Neuronal stem cell (in vitro differentiated cells): Measurements from ENCODE around the gene PLK3.

Experiments
- DNase-seq: peaks from one replicate; pipeline ENCODE4 v3.0.0-alpha.2; 2013; ENCODE audit warnings: low spot score
- H2AFZ ChIP-seq: one replicate; pipeline ENCODE4 v1.6.1; 2013; ENCODE audit warnings: mild to moderate bottlenecking, low read length, inconsistent platforms
- H2AK5ac ChIP-seq: 2 replicates; pipeline ENCODE4 v1.6.1; 2013; ENCODE audit warnings: low read depth, mild to moderate bottlenecking, inconsistent platforms, low read length, moderate library complexity, mixed read lengths
- H2BK120ac ChIP-seq: 2 replicates; pipeline ENCODE4 v1.6.1; 2013; ENCODE audit warnings: low read depth, mild to moderate bottlenecking, inconsistent platforms, low read length, moderate library complexity, mixed read lengths
- H2BK12ac ChIP-seq: one replicate; pipeline ENCODE4 v1.6.1; 2013; ENCODE audit warnings: low read length, inconsistent platforms
- H2BK15ac ChIP-seq: 2 replicates; pipeline ENCODE4 v1.6.1; 2013; ENCODE audit warnings: mild to moderate bottlenecking, low read length, inconsistent platforms, mixed read lengths
- H2BK5ac ChIP-seq: one replicate; pipeline ENCODE4 v1.6.1; 2013; ENCODE audit warnings: inconsistent platforms, mild to moderate bottlenecking, low read length, moderate library complexity
- H3K14ac ChIP-seq: one replicate; pipeline ENCODE4 v1.6.1; 2013; ENCODE audit warnings: low read length, inconsistent platforms
- H3K18ac ChIP-seq: 2 replicates; pipeline ENCODE4 v1.6.1; 2013; ENCODE audit warnings: low read length, inconsistent platforms
- H3K23ac ChIP-seq: 2 replicates; pipeline ENCODE4 v1.6.1; 2013; ENCODE audit warnings: low read depth, mild to moderate bottlenecking, mixed read lengths, low read length, inconsistent platforms; ENCODE audit not compliant: poor library complexity
- H3K27ac ChIP-seq: replicated peaks from 3 replicates; pipeline ENCODE4 v1.5.1; 2013; ENCODE audit warnings: low read length, inconsistent platforms
- H3K27me3 ChIP-seq, 3 experiments: 2 replicates each; pipeline ENCODE4 v1.6.1; 2013; ENCODE audit warnings: low read length in 3 of 3, mild to moderate bottlenecking in 2 of 3, inconsistent platforms in 1 of 3, low read depth in 1 of 3, mixed read lengths in 1 of 3, moderate library complexity in 1 of 3; ENCODE audit not compliant: control insufficient read depth in 3 of 3, insufficient read depth in 3 of 3
- H3K36me3 ChIP-seq, 2 donors: replicated peaks in 1 of 2; 2 replicates each; pipeline ENCODE4 v1.6.1; 2013; ENCODE audit warnings: low read length in 2 of 2; ENCODE audit not compliant: control insufficient read depth in 2 of 2, insufficient read depth in 2 of 2
- H3K4ac ChIP-seq: 2 replicates; pipeline ENCODE4 v1.6.1; 2013; ENCODE audit warnings: inconsistent platforms, mild to moderate bottlenecking, low read length, moderate library complexity
- H3K4me1 ChIP-seq, 2 donors: 1 replicate in 1 of 2; 2 replicates in 1 of 2; pipeline ENCODE4 v1.6.1; 2013; ENCODE audit warnings: low read length in 2 of 2, low read depth in 1 of 2; ENCODE audit not compliant: control insufficient read depth in 2 of 2, insufficient read depth in 1 of 2
- H3K4me2 ChIP-seq: one replicate; pipeline ENCODE4 v1.6.1; 2013; ENCODE audit warnings: mild to moderate bottlenecking, low read length, inconsistent platforms; ENCODE audit not compliant: insufficient read depth, poor library complexity, severe bottlenecking
- H3K4me3 ChIP-seq, 2 donors: 2 replicates each; pipeline ENCODE4 v1.5.1; 2013; ENCODE audit warnings: low read length in 2 of 2, mild to moderate bottlenecking in 2 of 2, inconsistent platforms in 1 of 2, moderate library complexity in 1 of 2
- H3K79me1 ChIP-seq: one replicate; pipeline ENCODE4 v1.6.1; 2013; ENCODE audit warnings: low read depth, mild to moderate bottlenecking, inconsistent platforms, low read length, moderate library complexity
- H3K9ac ChIP-seq: one replicate; pipeline ENCODE4 v1.6.1; 2013; ENCODE audit warnings: mild to moderate bottlenecking, low read depth, low read length, inconsistent platforms; ENCODE audit not compliant: poor library complexity
- H3K9me3 ChIP-seq, 2 donors: replicated peaks in 1 of 2; 2 replicates each; pipeline versions ENCODE3 to v1.6.1; 2013; ENCODE audit warnings: low read length in 2 of 2, mild to moderate bottlenecking in 2 of 2, inconsistent platforms in 1 of 2, low read depth in 1 of 2, mixed read lengths in 1 of 2, moderate library complexity in 1 of 2; ENCODE audit not compliant: control insufficient read depth in 2 of 2, insufficient read depth in 1 of 2
- H4K8ac ChIP-seq: one replicate; pipeline ENCODE4 v1.6.1; 2013; ENCODE audit warnings: low read depth, mild to moderate bottlenecking, inconsistent platforms, low read length, moderate library complexity
- H4K91ac ChIP-seq: one replicate; pipeline ENCODE4 v1.6.1; 2013; ENCODE audit warnings: low read length, low read depth, mild to moderate bottlenecking, inconsistent platforms; ENCODE audit not compliant: poor library complexity
- WGBS, 2 donors: extraction: QIAGEN DNeasy Blood & Tissue Kit; methylation state at CpG; one replicate each; pipeline ENCODE4 v1.1.7; 2013; ENCODE audit warnings: missing lambda C conversion rate in 2 of 2, mixed read lengths in 1 of 2; ENCODE audit not compliant: insufficient read length in 2 of 2, insufficient replicate concordance in 1 of 2; ENCODE audit errors: extremely low coverage in 2 of 2; 5-methylcytosine and 5-hydroxymethylcytosine counted together

The PLK3 gene

DNA sequence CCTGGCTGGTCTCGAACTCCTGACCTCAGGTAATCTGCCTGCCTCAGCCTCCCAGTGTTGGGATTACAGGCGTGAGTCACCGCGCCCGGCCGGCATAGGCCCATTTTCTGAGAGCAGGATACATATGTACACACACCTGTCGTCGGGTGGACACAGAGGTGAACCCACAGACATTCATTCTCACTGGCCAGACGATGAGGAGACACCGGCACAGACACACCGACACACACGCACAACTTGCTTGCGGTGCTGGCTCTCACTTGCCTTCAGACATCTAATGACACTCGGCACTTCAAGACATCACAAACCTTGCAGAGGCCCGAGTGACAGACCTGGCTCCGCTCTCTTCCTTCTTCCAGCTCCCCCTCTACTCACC, 42.3 kb downstream of the PLK3 start:
- H3K27me3 ChIP-seq = peaks cover 0 to 8% (median 0%) of the 10 kb centered on the region in 3 experiments
- no peak overlapping the region for H2BK120ac ChIP-seq
- H3K4me1 ChIP-seq = peaks cover 0 to 8% of the 10 kb centered on the region in 2 donors
- H3K4me2 ChIP-seq = peak overlapping the region; percentile 95
- no peak overlapping the region for H3K27ac ChIP-seq
- H3K9me3 ChIP-seq = peaks cover 0 to 3% of the 10 kb centered on the region in 2 donors
- no peaks in the 10 kb centered on the region for H3K36me3 ChIP-seq
- H2AK5ac ChIP-seq = no peak overlapping the region
- H3K4ac ChIP-seq = no peak overlapping the region
- H4K91ac ChIP-seq = no peak overlapping the region
- H3K14ac ChIP-seq = no peak overlapping the region
- H2BK12ac ChIP-seq = no peak overlapping the region
- no CpG with 5 or more reads among the region's 16 CpGs for WGBS, 2 donors
- H2AFZ ChIP-seq = peak overlapping the region; percentile 98
- H3K4me3 ChIP-seq = peak overlapping the region; percentile 56 to 80
- H2BK5ac ChIP-seq = no peak overlapping the region
- DNase-seq = no peak
- H3K18ac ChIP-seq = peak overlapping the region; percentile 94
- no peaks in the 10 kb centered on the region for H3K79me1 ChIP-seq
- H4K8ac ChIP-seq = no peak overlapping the region
- H3K9ac ChIP-seq = peak overlapping the region; percentile 54
- peak overlapping the region; percentile 1 for H3K23ac ChIP-seq
- no peak overlapping the region for H2BK15ac ChIP-seq

- H2AK5ac ChIP-seq = no peak within 1 kb of the TSS
- H3K27ac ChIP-seq = no peak within 1 kb of the TSS
- H3K4me3 ChIP-seq = peak within 1 kb of the TSS; percentile 56 to 80
- no peak within 1 kb of the TSS for H2BK12ac ChIP-seq
- no peak within 1 kb of the TSS for H4K91ac ChIP-seq
- H3K4me1 ChIP-seq = peaks cover 0 to 8% of the 10 kb centered on the region in 2 donors
- no peak within 1 kb of the TSS for H4K8ac ChIP-seq
- H2BK15ac ChIP-seq = peak within 1 kb of the TSS; percentile 56
- H3K4me2 ChIP-seq = peak within 1 kb of the TSS; percentile 95
- DNase-seq = peak; percentile 90
- H3K9me3 ChIP-seq = peaks cover 0 to 3% of the 10 kb centered on the region in 2 donors
- H2BK5ac ChIP-seq = no peak within 1 kb of the TSS
- peak within 1 kb of the TSS; percentile 98 for H2AFZ ChIP-seq
- H2BK120ac ChIP-seq = no peak within 1 kb of the TSS
- H3K23ac ChIP-seq = peak within 1 kb of the TSS; percentile 96
- H3K14ac ChIP-seq = peak within 1 kb of the TSS; percentile 58
- no peaks in the 10 kb centered on the region for H3K79me1 ChIP-seq
- H3K18ac ChIP-seq = peak within 1 kb of the TSS; percentile 94
- peaks cover 0 to 8% (median 0%) of the 10 kb centered on the region in 3 experiments for H3K27me3 ChIP-seq
- H3K4ac ChIP-seq = no peak within 1 kb of the TSS
- no peaks in the 10 kb centered on the region for H3K36me3 ChIP-seq
- H3K9ac ChIP-seq = peak within 1 kb of the TSS; percentile 82
- no CpG with 5 or more reads among the region's 72 CpGs for WGBS, 2 donors
These were observed 42.9 kb downstream of the PLK3 start, which contains the start of gene PTCH2 for GRCh38 chr1:44842862-44843655. TSS of gene PTCH2 (minus strand) at chr1:44843253. CDS start at chr1:44842932, 321 bp downstream.

GRCh38 chr1:44846985-44847384, 46.8 kb downstream of the PLK3 start:
- Histone ChIP-seq H3K36me3 (no peaks in the 10 kb centered on the region), H3K9me3 (peaks cover 0 to 2% of the 10 kb centered on the region in 2 donors), H3K4me3 (peak overlapping the region in 1 of 2 donors; percentile 26), H2AFZ (no peak overlapping the region), H4K91ac (no peak overlapping the region), H2BK12ac (no peak overlapping the region), H3K27me3 (peaks cover 0 to 4% (median 0%) of the 10 kb centered on the region in 3 experiments), H3K4me1 (peaks cover 7 to 8% of the 10 kb centered on the region in 2 donors), H3K4ac (no peak overlapping the region), H3K14ac (no peak overlapping the region), H4K8ac (no peak overlapping the region), H3K4me2 (no peak overlapping the region), H3K79me1 (no peaks in the 10 kb centered on the region), H2BK5ac (no peak overlapping the region), H2AK5ac (no peak overlapping the region), H3K18ac (no peak overlapping the region), H3K27ac (no peak overlapping the region), H3K9ac (no peak overlapping the region), H3K23ac (no peak overlapping the region), H2BK15ac (no peak overlapping the region), H2BK120ac (no peak overlapping the region)
- no peak for DNase-seq
- WGBS, 2 donors = no CpG with 5 or more reads among the region's 1 CpG

DNA sequence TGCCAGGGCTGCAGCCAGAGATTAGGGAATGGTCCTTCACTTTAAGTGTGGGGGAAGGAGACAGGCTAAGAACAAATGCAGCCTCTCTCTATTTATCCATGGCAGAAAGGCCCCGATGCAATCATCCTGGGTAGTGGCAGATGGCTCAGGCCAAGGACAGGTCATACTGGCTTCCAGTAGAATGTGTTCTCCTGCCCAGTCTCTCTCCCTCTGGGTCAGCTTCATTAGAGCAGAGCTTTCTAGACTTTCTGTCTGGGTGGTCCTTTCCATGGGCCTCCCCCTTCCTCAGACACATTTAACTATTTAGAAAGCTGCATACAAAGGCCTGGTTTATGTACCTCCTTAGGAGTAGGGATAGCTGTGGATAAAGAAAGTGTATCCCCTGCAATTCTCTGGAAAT, 47.7 kb downstream of the PLK3 start:
- no CpG with 5 or more reads among the region's 1 CpG for WGBS, 2 donors

More for the DNA sequence above, 47.7 kb downstream of the PLK3 start:
- Histone ChIP-seq H3K9me3 (peaks cover 0 to 2% of the 10 kb centered on the region in 2 donors), H2BK120ac (no peak overlapping the region), H4K8ac (no peak overlapping the region), H3K27me3 (no peaks in the 10 kb centered on the region), H3K23ac (no peak overlapping the region), H2BK15ac (no peak overlapping the region), H2BK5ac (no peak overlapping the region), H3K14ac (no peak overlapping the region), H3K18ac (no peak overlapping the region), H3K4me3 (no peak overlapping the region), H3K4me1 (peaks cover 4 to 7% of the 10 kb centered on the region in 2 donors), H2AK5ac (no peak overlapping the region), H3K36me3 (no peaks in the 10 kb centered on the region), H3K9ac (no peak overlapping the region), H4K91ac (no peak overlapping the region), H2BK12ac (no peak overlapping the region), H2AFZ (no peak overlapping the region), H3K4me2 (no peak overlapping the region), H3K4ac (no peak overlapping the region), H3K27ac (no peak overlapping the region), H3K79me1 (no peaks in the 10 kb centered on the region)
- no peak for DNase-seq
